ENCODE measurements around the gene KCNQ5. TPM values are rescaled to one million over a fixed set of nuclear protein-coding genes. Genes with fewer than 3 reads are reported as not detected.
A peak's percentile ranks its signal among the peaks of the same experiment; 100 is the strongest.

The KCNQ5 gene
- total and polyA plus RNA-seq, 2 of the 8 experiments (the other 6 are each of a cell fraction or from before 2014, with no cell fraction given): 0.83 to 1.2 TPM

DNA sequence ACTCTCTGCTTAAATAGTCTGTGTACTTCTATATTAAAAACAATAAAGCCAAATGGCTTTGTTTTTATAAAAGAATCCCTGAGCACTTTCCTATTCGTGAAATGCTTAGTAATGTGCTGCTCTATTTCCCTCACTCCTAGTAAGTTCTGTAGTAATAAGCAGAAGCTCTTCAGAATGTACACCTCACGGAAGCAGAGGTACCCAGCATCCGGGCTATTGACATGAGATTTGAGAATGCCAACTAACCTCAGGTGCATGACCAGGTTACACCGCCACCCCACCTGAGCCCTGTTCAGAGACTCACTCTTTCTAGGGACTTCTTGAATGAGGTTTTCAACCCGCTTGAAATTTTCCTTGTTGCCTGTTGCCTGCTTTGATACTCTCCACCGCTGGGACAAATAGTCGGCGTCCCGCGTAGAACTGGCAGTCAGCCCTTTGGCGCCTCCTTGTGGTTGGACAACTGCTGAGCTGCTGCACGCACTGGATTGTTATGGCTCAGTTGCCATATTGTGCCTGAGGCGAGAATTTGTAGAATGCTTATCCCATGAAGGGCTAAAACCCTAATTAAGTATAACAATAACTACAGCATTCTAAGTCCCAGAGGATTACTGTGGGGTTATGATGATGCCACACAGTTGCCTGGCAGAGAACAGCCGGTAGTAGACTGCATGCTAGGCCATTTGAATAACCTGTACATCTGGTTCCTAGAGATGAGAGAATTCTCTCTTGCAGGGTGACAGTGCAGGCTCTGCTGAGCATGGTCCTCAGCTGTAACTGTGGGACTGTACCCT lies 508.0 kb downstream of the KCNQ5 start (continued):
- no peak for TF ChIP-seq KDM1A (IDR thresholded peaks at IDR 0.05; ENCODE audit: borderline replicate concordance, low read length)
- no peak for TF ChIP-seq TAF7 (optimal IDR thresholded peaks at IDR 0.05; ENCODE audit: borderline replicate concordance, low read depth, low read length)
- no peak for TF ChIP-seq RBBP5 (IDR thresholded peaks at IDR 0.05; ENCODE audit: borderline replicate concordance, low read depth, low read length)
- TF ChIP-seq, protein P1, sequence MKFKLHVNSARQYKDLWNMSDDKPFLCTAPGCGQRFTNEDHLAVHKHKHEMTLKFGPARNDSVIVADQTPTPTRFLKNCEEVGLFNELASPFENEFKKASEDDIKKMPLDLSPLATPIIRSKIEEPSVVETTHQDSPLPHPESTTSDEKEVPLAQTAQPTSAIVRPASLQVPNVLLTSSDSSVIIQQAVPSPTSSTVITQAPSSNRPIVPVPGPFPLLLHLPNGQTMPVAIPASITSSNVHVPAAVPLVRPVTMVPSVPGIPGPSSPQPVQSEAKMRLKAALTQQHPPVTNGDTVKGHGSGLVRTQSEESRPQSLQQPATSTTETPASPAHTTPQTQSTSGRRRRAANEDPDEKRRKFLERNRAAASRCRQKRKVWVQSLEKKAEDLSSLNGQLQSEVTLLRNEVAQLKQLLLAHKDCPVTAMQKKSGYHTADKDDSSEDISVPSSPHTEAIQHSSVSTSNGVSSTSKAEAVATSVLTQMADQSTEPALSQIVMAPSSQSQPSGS (IDR thresholded peaks at IDR 0.05; ENCODE audit: low read length): no peak
- no peak for TF ChIP-seq CTBP2 (IDR thresholded peaks at IDR 0.05; ENCODE audit: borderline replicate concordance, insufficient read depth, insufficient read length, low read length)
- TF ChIP-seq SP4 (IDR thresholded peaks at IDR 0.05; ENCODE audit: low read length): no peak
- no peak for TF ChIP-seq JUN (IDR thresholded peaks at IDR 0.05; ENCODE audit: low read depth, low read length)
- no peak for TF ChIP-seq GTF2F1 (IDR thresholded peaks at IDR 0.05; ENCODE audit: borderline replicate concordance, low read depth, low read length)
- no peak for TF ChIP-seq GABPA (IDR thresholded peaks at IDR 0.05; ENCODE audit: borderline replicate concordance, insufficient read depth, low read length)
- TF ChIP-seq CREB1 (IDR thresholded peaks at IDR 0.05): no peak
- TF ChIP-seq RAD21 (IDR thresholded peaks at IDR 0.05 in 1 of 2, conservative IDR thresholded peaks at IDR 0.05 in 1 of 2; ENCODE audit: low read depth in 2 of 2, low read length in 2 of 2): peak; percentile 99
- TF ChIP-seq YY1 (IDR thresholded peaks at IDR 0.05; ENCODE audit: low read depth, low read length): peak; percentile 79
- no peak for TF ChIP-seq TAF1 (IDR thresholded peaks at IDR 0.05; ENCODE audit: low read depth, low read length)
- no peak for TF ChIP-seq RFX5 (IDR thresholded peaks at IDR 0.05; ENCODE audit: borderline replicate concordance, low read depth, low read length)
- TF ChIP-seq SUZ12 (IDR thresholded peaks at IDR 0.05; ENCODE audit: low read length): no peak

All from H1 (cell line).